ENCODE measurements around the gene CPNE9.
A peak's percentile ranks its signal among the peaks of the same experiment; 100 is the strongest.
"Not testable (repeated sequence)": the region's sequence is repeated elsewhere in the genome, so short reads cannot be mapped to it uniquely, and the experiment has no call there.

The CPNE9 gene

DNA sequence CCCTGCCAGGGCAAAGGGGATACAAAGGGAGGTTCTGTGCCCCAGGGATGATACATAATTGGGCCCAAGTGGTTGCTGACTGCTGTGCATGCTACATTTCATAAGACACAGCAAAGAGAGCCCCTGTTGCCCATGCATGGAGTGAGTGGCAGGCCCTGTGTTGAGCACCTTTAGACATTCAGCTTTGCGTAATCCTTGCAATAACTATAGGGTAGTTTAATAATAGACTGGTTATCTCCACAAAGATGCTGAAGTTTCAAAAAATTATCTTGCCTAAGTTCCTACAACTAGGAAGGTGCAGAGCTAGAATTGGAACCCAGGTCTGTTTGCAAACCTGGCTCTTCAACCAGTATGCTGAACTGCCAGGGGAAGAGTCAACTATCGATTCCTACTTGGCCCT is 44.4 kb downstream of the CPNE9 start:
- no peak for DNase-seq (ENCODE audit: low spot score)

DNA sequence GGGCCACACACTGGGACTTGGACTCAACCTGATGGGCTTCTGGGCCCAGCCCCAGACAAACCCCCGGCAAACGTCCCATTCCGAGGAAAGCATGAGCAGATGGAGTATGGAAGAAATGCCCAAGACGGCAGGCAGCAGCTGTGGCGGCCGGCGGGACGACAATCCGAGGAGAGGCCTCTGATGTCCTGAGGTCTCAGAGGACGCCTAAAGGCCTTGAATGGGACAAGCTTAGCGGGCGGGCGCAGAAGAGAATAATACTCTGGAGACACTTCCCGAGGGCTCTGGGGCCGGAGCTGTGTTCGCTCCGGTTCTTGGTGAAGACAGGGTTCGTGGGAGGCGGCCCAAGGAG is 45.6 kb downstream of the CPNE9 start:
- no peak for DNase-seq (ENCODE audit: low spot score)

GRCh38 chr3:9749645-9750555 is 46.3 kb downstream of the CPNE9 start, which contains the start of gene OGG1:
Gene OGG1 (plus strand): TSS chr3:9749952. CDS start chr3:9750287, 335 bp downstream.
- peak; percentile 93 for DNase-seq (ENCODE audit: low spot score)

- DNase-seq (ENCODE audit: low spot score) = no peak
These were observed 47.2 kb downstream of the CPNE9 start for GRCh38 chr3:9750556-9751411.

DNA sequence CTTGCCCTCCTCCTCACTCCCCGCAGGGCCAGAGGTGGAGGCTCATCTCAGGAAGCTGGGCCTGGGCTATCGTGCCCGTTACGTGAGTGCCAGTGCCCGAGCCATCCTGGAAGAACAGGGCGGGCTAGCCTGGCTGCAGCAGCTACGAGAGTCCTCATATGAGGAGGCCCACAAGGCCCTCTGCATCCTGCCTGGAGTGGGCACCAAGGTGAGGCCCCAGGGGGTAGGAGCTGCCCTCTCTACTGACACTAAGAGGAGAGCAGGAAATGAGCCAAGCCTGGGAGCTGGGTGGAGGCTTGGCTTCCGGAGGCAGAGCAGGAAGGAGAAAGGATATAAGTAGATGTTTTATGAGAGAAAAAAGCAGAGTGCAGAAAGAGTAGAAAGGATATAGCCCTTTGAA is 51.0 kb downstream of the CPNE9 start:
- DNase-seq (ENCODE audit: low spot score) = no peak

- no peak for DNase-seq (ENCODE audit: low spot score)
These were observed 53.8 kb downstream of the CPNE9 start for GRCh38 chr3:9757427-9757826.

- no peak for DNase-seq (ENCODE audit: low spot score)
These were observed 57.3 kb downstream of the CPNE9 start for GRCh38 chr3:9760779-9761505.

DNA sequence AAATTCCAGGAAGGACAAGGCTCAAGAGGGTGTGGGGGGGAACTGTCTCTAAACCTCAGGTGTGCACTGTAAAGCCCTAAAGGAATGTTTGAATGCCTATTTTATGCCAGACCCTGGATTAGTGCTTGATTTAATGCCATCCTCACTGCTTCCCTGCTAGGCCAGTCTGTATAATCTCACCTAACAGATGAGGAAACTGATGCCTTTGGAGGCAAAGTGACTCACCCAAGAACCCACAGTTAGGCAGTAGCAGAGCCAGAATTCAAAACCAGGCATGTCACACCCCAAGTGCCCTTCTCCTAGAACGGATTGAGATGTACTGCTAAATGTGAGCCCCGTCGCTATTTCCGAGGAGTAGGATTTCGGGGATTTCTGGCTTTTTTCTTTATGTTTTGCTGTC is 58.3 kb downstream of the CPNE9 start:
- DNase-seq (ENCODE audit: low spot score) = no peak

GRCh38 chr3:9762871-9763270 is 59.2 kb downstream of the CPNE9 start:
- no peak for DNase-seq (ENCODE audit: low spot score)

DNA sequence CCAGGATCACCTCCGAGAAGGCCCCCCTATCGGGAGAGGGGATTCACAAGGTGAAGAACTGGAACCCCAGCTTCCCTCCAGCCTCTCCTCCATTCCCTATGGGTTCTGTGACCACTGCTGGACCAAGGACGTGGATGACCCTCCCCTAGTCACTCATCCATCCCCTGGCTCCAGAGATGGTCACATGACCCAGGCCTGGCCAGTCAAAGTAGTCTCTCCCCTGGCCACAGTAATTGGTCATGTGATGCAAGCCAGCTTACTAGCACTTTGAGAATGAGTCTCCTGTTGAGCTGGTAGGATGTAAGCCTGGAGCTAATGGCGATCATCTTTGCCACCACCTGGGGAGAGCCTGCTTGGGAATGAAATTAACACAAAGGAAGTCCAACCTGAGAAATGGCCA is 62.2 kb downstream of the CPNE9 start:
- no peak for DNase-seq (ENCODE audit: low spot score)

DNA sequence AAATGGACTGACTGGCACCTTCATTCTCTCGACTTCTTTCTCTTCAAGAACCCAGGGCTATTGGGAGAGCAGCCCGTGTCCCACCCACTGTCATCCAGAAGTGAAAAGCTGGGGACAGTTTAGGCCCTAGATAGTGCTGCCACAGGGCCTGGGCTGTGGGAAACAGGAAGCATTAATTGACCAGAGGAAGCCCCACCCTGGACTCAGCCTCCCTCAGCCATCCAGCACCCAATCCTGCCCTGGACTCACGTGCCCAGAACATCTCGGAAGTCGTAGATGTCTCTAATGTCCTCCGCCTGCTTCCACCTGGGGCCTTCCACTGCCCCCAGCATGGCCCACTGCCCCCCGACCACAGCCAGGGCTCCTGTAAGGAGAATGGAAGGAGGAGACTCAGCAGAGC is 63.8 kb downstream of the CPNE9 start:
- DNase-seq (ENCODE audit: low spot score) = no peak

DNA sequence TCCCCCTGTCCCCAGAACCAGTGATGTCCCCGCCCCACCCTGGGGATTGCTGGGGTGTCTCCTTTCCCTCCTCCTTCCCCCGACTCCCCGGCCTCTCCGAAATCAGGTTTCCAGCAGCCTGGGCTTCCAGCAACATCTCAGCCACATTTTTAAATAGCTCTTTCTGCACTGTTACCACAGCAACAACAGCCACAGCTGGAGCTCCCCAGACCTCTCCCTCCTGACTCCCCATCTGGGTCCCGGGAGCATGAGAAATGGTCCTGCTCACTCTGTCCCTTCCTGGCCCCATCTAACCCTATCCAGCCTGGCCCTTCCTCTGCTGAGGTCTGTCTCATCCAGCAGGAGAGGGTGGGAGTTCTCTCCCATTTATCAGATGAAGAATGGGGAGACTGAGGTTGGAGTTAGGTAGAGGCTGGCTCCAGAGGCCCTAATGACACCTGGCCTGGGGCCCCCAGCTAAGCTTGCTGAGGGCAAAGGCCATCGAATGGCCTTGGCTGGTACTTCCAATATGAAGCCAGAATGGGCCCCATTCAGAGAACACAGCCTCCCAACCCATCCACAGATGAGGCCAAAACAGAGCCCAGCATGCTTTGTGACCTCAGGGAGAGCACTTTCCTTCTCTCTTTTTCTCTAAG is 64.6 kb downstream of the CPNE9 start:
- no peak for DNase-seq (ENCODE audit: low spot score)

GRCh38 chr3:9769012-9769411 is 65.4 kb downstream of the CPNE9 start:
- DNase-seq (ENCODE audit: low spot score) = no peak

GRCh38 chr3:9769426-9770275 is 66.0 kb downstream of the CPNE9 start, which contains the start of gene CAMK1:
Gene CAMK1 (minus strand): TSS chr3:9769947. CDS start chr3:9767749, 2,198 bp downstream.
- DNase-seq (ENCODE audit: low spot score) = no peak

DNA sequence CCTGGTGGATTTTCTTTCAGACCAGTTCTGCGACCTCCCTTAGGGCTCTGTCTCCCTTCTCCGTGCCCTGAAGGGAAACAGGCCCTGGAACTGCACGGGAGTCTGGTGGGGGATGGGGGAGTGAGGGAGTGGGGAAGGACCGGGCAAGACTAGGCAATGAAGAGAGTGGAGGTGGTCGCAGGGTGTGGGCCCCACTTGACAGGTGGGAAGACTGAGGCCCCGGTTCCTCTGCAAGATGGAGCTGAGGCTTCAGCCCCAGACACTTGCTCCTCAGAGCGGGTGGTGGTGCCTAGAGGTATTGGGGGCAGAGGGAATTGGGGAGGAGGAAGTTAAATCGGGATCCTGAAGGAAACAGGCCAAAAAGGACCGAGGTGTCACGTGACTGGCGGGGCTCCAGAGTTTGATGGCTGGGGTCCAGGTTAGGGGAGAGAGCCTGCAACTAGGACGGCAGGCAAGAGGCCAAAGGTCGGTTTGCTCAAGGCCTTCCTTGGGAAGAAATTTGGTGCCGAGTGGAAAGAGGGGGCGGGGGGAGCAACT is 66.7 kb downstream of the CPNE9 start:
- no peak for DNase-seq (ENCODE audit: low spot score)

DNA sequence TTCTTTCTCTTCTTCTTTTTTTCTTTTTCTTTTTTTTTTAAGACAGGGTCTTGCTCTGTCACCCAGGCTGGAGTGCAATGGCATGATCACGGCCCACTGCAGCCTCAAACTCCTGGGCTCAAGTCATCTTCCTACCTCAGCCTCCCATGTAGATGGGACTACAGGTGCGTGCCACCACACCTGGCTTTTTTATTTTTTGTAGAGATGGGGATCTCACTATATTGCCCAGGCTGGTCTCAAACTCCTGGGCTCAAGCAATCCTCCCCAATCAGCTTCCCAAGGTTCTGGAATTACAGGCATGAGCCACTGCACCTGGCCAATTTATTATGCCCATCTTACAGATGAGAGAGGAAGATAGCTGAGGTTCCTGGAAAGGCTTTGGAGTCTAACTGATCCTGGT is 67.4 kb downstream of the CPNE9 start:
- DNase-seq (ENCODE audit: low spot score) = not testable (repeated sequence)

- peak; percentile 21 for DNase-seq (ENCODE audit: low spot score)
These were observed 73.5 kb downstream of the CPNE9 start for GRCh38 chr3:9776896-9777693.

GRCh38 chr3:9777694-9778021 is 74.0 kb downstream of the CPNE9 start:
- no peak for DNase-seq (ENCODE audit: low spot score)

DNA sequence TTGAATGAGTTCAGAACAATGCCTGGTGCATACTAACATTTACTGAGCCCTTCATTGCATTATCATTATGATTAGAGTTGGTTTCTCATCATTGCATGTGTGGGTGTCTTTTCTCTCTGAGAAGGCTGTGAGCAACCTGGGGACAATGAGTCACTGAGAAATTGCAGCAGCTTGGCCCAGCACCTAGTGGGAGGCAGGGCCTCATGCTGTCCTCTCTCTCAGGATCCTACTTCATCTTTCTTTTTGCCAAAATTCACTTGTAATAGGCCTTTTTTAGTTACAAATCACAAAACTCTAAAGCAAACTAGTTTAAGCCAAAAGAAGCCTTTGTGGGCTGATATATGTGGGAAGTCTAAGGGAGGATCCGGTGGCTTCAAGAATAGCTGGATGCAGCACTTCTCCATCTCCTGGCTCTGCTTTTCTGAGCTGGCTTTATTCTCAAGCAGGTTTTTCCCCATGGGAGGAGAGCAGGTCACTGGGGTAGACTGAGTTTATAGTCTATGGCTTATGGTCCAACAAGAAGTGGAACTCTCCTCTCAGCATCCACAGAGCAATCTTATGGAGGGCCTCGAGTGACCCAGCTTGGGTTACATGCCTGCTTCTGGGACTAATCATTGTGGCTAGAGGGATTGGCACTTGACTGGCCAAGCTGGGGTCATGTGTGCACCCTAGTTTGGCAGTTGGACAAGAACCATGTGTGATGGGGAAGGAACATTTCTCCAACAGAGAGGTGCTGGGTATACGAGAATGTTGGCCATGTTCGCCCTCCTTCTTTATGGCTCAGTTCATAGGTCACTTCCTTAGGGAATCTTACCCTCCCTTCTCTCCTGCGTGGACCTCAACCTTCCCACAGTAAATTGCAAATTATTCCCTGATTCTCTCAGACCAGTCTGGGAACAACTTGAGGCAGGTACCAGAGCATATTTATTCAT is 74.8 kb downstream of the CPNE9 start:
- no peak for DNase-seq (ENCODE audit: low spot score)
